Retinal pigment epithelial cell (primary cell): ENCODE data around the gene CACNA1G.

Experiments used
- DNase-seq: peaks from one replicate; pipeline ENCODE4 v3.0.0-alpha.2; 2010; ENCODE audit warnings: low read depth
- H3K4me3 ChIP-seq: 2 replicates; pipeline ENCODE4 v1.5.1; 2011; ENCODE audit warnings: mild to moderate bottlenecking, low read length, control low read depth, moderate library complexity
- CTCF ChIP-seq: conservative IDR thresholded peaks from 2 replicates; pipeline ENCODE4 v1.5.1; 2011; ENCODE audit warnings: low read depth, low read length, control low read depth, inconsistent platforms

Gene CACNA1G

DNA sequence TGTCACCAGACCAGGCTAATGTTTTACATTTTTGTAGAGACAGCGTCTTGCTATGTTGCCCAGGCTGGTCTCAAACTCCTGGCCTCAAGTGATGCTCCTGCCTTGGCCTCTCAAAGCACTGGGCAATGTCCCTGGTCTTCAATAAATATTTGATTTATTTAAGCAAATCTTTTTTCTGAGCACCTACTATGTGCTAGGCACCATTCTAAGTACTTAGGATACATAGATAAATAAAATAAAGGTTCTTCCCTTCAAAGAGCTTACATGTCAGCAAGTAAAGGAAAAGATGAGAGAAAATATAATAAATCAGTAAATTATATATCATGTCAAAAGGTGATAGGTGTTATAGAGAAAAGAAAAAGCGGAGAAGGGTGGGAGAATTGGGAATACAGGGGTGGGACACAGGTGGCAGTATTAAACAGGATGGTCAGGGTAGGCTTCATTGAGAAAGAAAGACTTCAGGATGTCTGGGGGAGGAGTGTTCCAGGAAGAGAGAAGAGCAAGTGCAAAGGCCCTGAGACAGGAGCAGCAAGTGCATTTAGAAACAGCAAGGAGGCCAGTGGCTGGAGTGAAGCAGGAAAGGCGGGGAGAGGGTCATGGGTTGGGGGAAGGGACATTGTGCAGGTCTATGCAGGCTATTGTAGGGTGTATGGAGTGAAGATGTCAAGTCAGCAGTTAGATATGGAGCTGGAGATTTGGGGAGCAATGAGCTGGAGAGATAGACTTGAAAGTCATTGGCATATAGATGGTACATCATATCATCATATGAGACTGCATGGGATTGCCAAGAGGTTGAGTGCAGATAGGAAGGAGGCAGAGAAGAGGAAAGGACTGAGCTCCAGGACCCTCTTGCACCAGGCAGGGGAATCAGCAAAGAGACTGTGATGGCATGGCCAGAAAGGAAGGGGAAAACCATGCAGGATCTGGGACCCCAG, 85.5 kb downstream of the CACNA1G start:
- no peak for TF ChIP-seq CTCF
- no peak overlapping the region for H3K4me3 ChIP-seq
- DNase-seq = no peak

DNA sequence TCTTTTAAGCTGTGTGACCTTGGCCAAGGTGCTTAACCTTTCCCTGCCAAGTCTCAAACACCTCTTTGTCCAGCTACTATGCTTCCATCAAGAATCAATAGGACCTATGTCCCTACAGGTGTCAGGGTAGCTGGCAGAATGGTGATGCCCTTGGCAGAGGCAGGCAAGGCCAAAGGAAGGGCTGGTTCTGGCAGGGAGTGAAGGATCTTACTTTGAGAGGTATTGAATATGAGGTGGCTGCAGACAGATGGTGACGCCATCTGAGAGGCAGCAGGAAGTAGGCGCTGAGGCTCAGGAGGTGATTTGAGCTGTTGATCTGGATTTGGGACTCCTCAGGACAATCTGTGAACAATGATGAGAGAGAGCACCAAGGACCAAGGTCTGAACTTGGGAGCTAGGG, 86.7 kb downstream of the CACNA1G start:
- TF ChIP-seq CTCF = no peak

GRCh38 chr17:50649042-50649908, 88.8 kb downstream of the CACNA1G start:
- DNase-seq = no peak
- no peak for TF ChIP-seq CTCF
- no peak overlapping the region for H3K4me3 ChIP-seq

More for the DNA sequence above, 86.7 kb downstream of the CACNA1G start:
- no peak for DNase-seq
- H3K4me3 ChIP-seq = no peak overlapping the region

DNA sequence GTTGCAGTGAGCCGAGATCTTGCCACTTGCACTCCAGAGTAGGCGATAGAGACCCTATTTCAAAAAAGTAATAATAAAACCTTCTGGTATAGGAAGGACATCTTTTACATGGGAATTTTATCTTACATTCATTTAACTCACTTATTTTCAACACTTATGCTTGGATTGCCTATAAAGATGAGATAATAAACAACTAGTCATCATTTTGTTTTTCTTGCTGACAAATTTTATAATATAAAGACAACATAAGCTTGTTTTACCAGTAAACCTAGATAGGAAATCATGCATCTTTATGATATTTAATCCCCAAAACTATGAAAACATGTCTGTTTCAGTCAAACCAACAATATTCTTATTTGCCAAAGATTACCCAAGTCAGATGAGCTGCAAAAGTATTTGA, 91.1 kb downstream of the CACNA1G start:
- no peak overlapping the region for H3K4me3 ChIP-seq
- no peak for TF ChIP-seq CTCF
- DNase-seq = no peak

GRCh38 chr17:50653738-50654137, 93.2 kb downstream of the CACNA1G start:
- DNase-seq = no peak
- no peak for TF ChIP-seq CTCF
- no peak overlapping the region for H3K4me3 ChIP-seq

DNA sequence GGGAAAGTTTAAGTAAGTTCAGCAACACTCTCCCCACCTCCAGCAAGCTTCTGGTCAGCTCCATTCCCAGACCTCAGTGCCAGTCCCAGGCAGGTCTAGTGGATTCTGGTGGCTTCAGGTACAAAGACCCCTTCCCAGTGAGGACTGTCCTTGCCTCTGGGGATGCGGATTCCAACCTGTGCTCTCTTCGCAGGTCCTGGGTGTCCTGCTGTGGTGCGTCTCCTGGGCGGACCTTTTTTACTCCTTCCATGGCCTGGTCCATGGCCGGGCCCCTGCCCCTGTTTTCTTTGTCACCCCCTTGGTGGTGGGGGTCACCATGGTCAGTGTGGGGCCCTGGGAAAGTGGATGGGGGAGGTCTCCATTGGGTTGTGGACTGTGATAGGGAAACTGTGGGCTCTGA, 96.0 kb downstream of the CACNA1G start:
- no peak overlapping the region for H3K4me3 ChIP-seq
- no peak for TF ChIP-seq CTCF
- no peak for DNase-seq
